OCI-LY1 (cell line): ENCODE measurements around the gene ICA1.

Experiments
- H2AFZ ChIP-seq: fragments of 200-600 bp; sonication (generic), shearing (Covaris generic); 2 replicates; pipeline ENCODE4 v1.6.0; 2014; ENCODE audit warnings: antibody characterized with exemption, mild to moderate bottlenecking, low read length
- H3F3A ChIP-seq: fragments of 200-600 bp; sonication (generic), shearing (Covaris generic); 2 replicates; pipeline ENCODE4 v1.6.0; 2014; ENCODE audit warnings: mild to moderate bottlenecking, antibody characterized with exemption, low read length, moderate library complexity; ENCODE audit not compliant: insufficient read depth
- H3K27ac ChIP-seq: fragments of 200-600 bp; sonication (generic); 2 replicates; pipeline ENCODE4 v1.5.1; 2014; ENCODE audit warnings: low read length, mixed run types, mild to moderate bottlenecking, low read depth; ENCODE audit not compliant: poor library complexity, severe bottlenecking
- H3K27me3 ChIP-seq: fragments of 200-600 bp; sonication (generic); 2 replicates; pipeline ENCODE4 v1.6.0; 2014; ENCODE audit warnings: antibody characterized with exemption, mild to moderate bottlenecking, low read length, moderate library complexity; ENCODE audit not compliant: insufficient read depth
- H3K36me3 ChIP-seq: fragments of 200-600 bp; sonication (generic); 2 replicates; pipeline ENCODE4 v1.6.1; 2014; ENCODE audit warnings: mild to moderate bottlenecking, antibody characterized with exemption, low read length, moderate library complexity, mixed read lengths; ENCODE audit not compliant: insufficient read depth
- H3K4me1 ChIP-seq: fragments of 200-600 bp; sonication (generic); 2 replicates; pipeline ENCODE4 v1.5.1; 2014; ENCODE audit warnings: mild to moderate bottlenecking, low read length, moderate library complexity; ENCODE audit not compliant: insufficient read depth, severe bottlenecking
- H3K4me2 ChIP-seq: fragments of 200-600 bp; sonication (generic), shearing (Covaris generic); 2 replicates; pipeline ENCODE4 v1.6.1; 2014; ENCODE audit warnings: low read length
- H3K4me3 ChIP-seq: fragments of 200-600 bp; sonication (generic); 2 replicates; pipeline ENCODE4 v1.5.1; 2014; ENCODE audit warnings: low read length, low read depth, mild to moderate bottlenecking, mixed read lengths; ENCODE audit not compliant: poor library complexity, severe bottlenecking
- H3K79me2 ChIP-seq: fragments of 200-600 bp; shearing (Covaris generic); 2 replicates; pipeline ENCODE4 v1.6.1; 2016; ENCODE audit warnings: mixed run types, low read length, mixed read lengths; ENCODE audit not compliant: insufficient read depth
- H3K9ac ChIP-seq: fragments of 200-600 bp; sonication (generic), shearing (Covaris generic); 2 replicates; pipeline ENCODE4 v1.6.1; 2014; ENCODE audit warnings: mild to moderate bottlenecking, low read length, mixed read lengths
- H3K9me2 ChIP-seq: fragments of 200-600 bp; sonication (generic), shearing (Covaris generic); 2 replicates; pipeline ENCODE4 v1.6.1; 2014; ENCODE audit warnings: low read depth, mild to moderate bottlenecking, low read length, mixed read lengths
- H3K9me3 ChIP-seq: fragments of 200-600 bp; shearing (Covaris generic); 2 replicates; pipeline ENCODE4 v1.6.1; 2014; ENCODE audit warnings: low read length, mixed read lengths
- H4K20me1 ChIP-seq: fragments of 200-600 bp; sonication (generic), shearing (Covaris generic); 2 replicates; pipeline ENCODE4 v1.6.0; 2016; ENCODE audit warnings: mild to moderate bottlenecking, low read length; ENCODE audit not compliant: insufficient read depth
- EZH2 ChIP-seq: fragments of 200-600 bp; sonication (generic), shearing (Covaris generic); IDR thresholded peaks from 2 replicates; pipeline ENCODE4 v1.8.0; 2017; ENCODE audit warnings: borderline replicate concordance, mixed run types, mild to moderate bottlenecking, antibody characterized with exemption, low read length, moderate library complexity, mixed read lengths
- TF ChIP-seq, protein P1 (sequence below): fragments of 200-600 bp; sonication (generic), shearing (Covaris generic); IDR thresholded peaks from 2 replicates; pipeline ENCODE4 v1.5.1; 2017; ENCODE audit warnings: mild to moderate bottlenecking, antibody characterized with exemption, low read length, moderate library complexity, mixed read lengths

Gene ICA1

DNA sequence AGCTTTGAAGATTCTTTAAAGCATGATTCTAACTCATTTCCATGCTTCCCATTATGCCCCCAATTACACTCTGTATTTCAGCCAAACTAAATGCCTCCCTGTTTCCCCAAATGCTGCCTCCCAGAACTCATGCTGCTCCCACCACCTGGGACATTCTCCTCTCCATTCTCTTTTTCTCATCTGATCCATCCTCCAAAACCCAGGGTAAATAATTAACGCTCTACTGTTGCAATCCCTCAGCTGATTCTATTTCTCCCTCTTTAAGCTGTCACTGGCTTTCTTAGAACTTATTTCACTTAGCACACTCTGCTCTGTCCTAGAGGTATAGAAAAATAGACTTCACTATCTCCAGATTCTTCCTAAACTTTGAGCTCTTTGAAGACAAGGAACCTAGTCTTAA, 104.7 kb downstream of the ICA1 start:
- TF ChIP-seq EZH2, result no peak
- TF ChIP-seq, protein P1, sequence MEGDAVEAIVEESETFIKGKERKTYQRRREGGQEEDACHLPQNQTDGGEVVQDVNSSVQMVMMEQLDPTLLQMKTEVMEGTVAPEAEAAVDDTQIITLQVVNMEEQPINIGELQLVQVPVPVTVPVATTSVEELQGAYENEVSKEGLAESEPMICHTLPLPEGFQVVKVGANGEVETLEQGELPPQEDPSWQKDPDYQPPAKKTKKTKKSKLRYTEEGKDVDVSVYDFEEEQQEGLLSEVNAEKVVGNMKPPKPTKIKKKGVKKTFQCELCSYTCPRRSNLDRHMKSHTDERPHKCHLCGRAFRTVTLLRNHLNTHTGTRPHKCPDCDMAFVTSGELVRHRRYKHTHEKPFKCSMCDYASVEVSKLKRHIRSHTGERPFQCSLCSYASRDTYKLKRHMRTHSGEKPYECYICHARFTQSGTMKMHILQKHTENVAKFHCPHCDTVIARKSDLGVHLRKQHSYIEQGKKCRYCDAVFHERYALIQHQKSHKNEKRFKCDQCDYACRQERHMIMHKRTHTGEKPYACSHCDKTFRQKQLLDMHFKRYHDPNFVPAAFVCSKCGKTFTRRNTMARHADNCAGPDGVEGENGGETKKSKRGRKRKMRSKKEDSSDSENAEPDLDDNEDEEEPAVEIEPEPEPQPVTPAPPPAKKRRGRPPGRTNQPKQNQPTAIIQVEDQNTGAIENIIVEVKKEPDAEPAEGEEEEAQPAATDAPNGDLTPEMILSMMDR, result no peak
- H3K9ac ChIP-seq, result no peak overlapping the region
- no peaks in the 10 kb centered on the region for H4K20me1 ChIP-seq

DNA sequence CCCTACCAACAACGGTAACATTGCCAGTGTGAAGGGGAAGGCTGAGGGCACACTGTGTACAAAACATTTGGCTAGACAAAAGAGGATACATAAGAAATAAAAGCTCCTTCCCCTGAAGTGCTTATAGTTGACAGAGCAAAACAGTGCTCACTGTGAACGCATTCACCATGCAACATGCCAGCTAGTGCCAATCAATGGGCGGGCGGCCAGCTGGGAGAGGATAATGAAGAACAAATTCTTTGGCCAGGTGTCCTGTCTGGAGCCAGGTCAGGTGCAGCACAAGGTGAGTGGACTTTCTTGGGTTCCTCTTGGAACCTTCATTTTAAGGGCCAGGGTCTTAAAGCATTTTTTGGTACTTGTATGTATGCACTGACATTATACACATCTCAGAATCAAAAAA, 106.1 kb downstream of the ICA1 start:
- Histone ChIP-seq H3K36me3 (no peaks in the 10 kb centered on the region), H3K4me3 (no peak overlapping the region), H3F3A (no peaks in the 10 kb centered on the region), H3K4me1 (no peaks in the 10 kb centered on the region), H3K79me2 (no peaks in the 10 kb centered on the region), H3K9ac (no peak overlapping the region), H3K9me3 (no peaks in the 10 kb centered on the region), H4K20me1 (no peaks in the 10 kb centered on the region), H3K4me2 (no peak overlapping the region), H3K9me2 (no peaks in the 10 kb centered on the region), H2AFZ (no peak overlapping the region), H3K27ac (no peak overlapping the region), H3K27me3 (no peaks in the 10 kb centered on the region)
- TF ChIP-seq, protein P1, result no peak
- TF ChIP-seq EZH2, result no peak

More for the DNA sequence above, 104.7 kb downstream of the ICA1 start:
- Histone ChIP-seq H3K27me3 (no peaks in the 10 kb centered on the region), H3K36me3 (no peaks in the 10 kb centered on the region), H3K4me3 (no peak overlapping the region), H3K27ac (no peak overlapping the region), H2AFZ (no peak overlapping the region), H3F3A (no peaks in the 10 kb centered on the region), H3K9me2 (no peaks in the 10 kb centered on the region), H3K79me2 (no peaks in the 10 kb centered on the region), H3K9me3 (no peaks in the 10 kb centered on the region), H3K4me1 (no peaks in the 10 kb centered on the region), H3K4me2 (no peak overlapping the region)

DNA sequence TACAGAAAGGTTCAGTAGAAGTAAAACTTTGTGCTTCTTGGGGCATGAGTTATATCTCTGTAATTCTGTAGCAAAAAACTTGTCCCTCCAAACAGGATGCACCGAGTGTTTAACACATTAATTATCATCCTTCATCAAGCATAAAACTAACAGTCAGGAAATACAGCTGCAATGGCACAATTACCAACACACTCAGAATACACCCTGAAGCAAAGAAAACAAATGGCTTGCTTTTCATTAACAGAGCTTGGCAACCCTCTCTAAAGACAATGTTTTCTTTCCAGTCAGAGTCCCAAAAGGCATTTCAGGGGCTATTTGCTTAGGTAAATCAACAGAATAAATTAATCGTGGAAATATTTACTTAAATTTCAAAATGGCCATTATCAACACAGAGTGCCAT, 107.7 kb downstream of the ICA1 start:
- Histone ChIP-seq H3K9me3 (no peaks in the 10 kb centered on the region), H3K4me3 (no peak overlapping the region), H4K20me1 (no peaks in the 10 kb centered on the region), H3K4me1 (peaks cover 8% of the 10 kb centered on the region), H3K36me3 (no peaks in the 10 kb centered on the region), H3F3A (no peaks in the 10 kb centered on the region), H3K27ac (no peak overlapping the region), H3K9ac (no peak overlapping the region), H2AFZ (no peak overlapping the region), H3K9me2 (no peaks in the 10 kb centered on the region), H3K27me3 (no peaks in the 10 kb centered on the region), H3K79me2 (no peaks in the 10 kb centered on the region), H3K4me2 (no peak overlapping the region)
- TF ChIP-seq EZH2, result no peak
- TF ChIP-seq, protein P1, result no peak
